GM12892 (cell line): ENCODE data around the gene SLC49A4.

Source experiments
- DNase-seq: peaks from one replicate; pipeline ENCODE4 v3.0.0; 2011; ENCODE audit not compliant: insufficient read length
- FAIRE-seq: peaks from 2 replicates; lab custom pipeline; 2011; peaks lifted over from hg19 to GRCh38; lab: Jason Lieb, UNC
- POLR2A ChIP-seq: IDR thresholded peaks from 2 replicates; pipeline ENCODE4 v1.6.1; 2011; ENCODE audit warnings: low read depth, low read length, control low read depth
- POLR2AphosphoS5 ChIP-seq: IDR thresholded peaks from 2 replicates; pipeline ENCODE4 v1.6.1; 2011; ENCODE audit warnings: low read depth, low read length, control low read depth
- TAF1 ChIP-seq: IDR thresholded peaks from 2 replicates; pipeline ENCODE4 v1.6.1; 2011; ENCODE audit warnings: low read depth, mild to moderate bottlenecking, control low read depth, low read length, borderline replicate concordance

The SLC49A4 gene

DNA sequence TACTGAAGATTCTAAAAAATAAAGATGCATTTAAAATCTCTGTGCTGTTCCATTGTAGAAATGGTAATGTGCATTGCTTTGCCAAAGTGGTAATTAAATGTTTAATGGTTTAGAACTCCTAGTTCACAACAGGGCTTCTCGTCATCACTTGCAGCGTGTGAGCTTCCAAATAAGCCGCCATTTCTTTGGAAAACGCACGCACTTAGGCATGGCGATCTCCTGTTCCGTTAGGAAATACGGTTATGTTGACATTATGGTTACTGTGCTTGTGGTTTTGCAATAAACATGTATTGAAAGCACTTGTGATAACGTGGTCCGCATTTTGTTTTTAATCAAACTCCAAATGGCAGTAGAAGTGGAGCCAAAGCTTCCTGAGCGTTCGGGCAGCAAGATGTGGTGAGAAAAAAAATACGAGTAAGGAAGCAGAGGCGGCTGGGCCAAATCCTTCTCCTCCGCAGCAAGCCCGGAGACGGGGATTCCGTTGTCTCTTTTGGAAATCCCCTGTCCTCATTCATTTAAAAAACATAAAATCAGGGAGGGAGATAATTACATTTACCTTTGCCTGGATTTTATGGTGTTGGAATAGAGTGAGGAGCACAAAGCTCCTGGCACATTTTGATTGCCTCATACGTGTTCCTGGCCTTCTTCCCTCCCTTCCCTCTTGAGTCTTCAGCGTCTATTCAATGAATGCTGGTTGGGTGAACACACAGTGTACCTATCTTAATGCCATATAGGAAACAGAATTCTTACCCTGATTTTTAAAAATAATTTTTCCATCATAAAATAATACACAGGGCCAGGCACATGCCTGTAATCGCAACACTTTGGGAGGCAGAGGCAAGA, 97.5 kb downstream of the SLC49A4 start:
- TF ChIP-seq TAF1 = no peak
- TF ChIP-seq POLR2AphosphoS5 = no peak
- no peak for TF ChIP-seq POLR2A
- FAIRE-seq (no peak), DNase-seq (no peak)

GRCh38 chr3:122893282-122893681, 98.4 kb downstream of the SLC49A4 start:
- TF ChIP-seq POLR2A (no peak), POLR2AphosphoS5 (no peak), TAF1 (no peak)
- peak; percentile 53 for FAIRE-seq
- DNase-seq = no peak

DNA sequence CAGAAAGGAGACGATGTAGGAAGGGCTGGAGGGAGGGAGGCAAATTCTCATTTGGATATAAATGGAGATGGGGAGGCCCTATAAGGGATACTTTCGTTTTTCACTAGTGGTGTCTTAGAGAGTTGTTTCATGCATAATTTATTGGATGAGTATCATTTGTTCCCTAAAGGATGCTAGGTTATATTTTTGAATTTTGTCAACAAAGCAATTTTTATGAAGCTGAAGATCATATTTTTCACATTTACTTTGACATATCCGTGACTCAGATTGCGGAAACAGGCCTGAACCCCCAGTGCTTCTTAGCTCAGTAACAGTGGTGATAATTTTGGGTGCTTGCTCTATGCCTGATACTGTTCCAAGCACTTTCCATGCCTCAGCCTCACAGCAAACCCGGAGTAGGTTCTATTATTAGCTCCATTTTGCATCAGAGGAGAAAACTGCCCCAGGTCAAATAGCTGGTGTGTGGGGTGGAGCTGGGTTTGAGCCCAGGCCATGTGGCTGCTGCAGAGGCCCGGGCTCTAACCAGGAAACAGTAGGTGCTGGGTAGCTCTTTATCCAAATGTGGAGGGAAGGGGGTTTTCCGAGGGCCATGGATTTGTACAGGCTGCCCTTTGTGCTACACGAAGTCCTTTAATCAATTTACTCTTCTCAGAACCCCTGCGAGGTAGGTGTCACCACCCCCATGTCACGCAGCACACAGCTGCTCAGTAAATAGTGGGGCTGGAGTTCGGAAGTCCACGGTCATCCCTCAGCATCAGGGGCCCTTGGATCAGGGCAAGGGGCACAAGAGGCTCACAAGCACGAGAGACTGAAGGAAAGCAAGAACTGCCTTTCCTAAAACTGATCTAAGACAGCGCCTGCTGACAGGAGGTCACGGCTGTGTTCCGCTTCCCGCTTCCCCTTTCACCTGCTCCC, 99.1 kb downstream of the SLC49A4 start:
- FAIRE-seq (no peak), DNase-seq (no peak)
- no peak for TF ChIP-seq POLR2AphosphoS5
- no peak for TF ChIP-seq TAF1
- no peak for TF ChIP-seq POLR2A

- FAIRE-seq = no peak
- DNase-seq = no peak
- no peak for TF ChIP-seq POLR2AphosphoS5
- TF ChIP-seq TAF1 = no peak
- TF ChIP-seq POLR2A = no peak
Measured at GRCh38 chr3:122898298-122898697, 103.4 kb downstream of the SLC49A4 start.

GRCh38 chr3:122902326-122902725, 107.5 kb downstream of the SLC49A4 start:
- DNase-seq (no peak), FAIRE-seq (no peak)
- TF ChIP-seq TAF1 (no peak), POLR2A (no peak), POLR2AphosphoS5 (no peak)

DNA sequence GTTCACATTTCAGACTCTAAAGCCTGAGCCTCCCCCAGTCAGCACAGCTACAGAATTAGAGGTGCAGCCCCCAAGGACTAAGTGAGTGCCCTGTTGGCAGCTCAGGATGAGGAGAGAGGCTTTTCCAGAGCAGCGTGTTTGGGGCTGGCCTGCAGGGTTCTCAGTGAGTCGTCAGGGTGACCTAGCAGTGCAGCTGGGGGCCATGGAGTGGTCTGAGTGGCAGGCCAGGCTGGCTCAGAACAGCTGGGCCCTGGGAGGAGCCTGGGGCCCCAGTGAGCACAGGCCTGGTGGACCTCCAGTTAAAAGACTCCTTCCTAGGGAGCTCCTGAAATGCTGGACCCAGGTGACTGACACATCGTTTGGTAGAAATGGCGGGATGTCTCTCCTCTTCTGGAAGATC, 108.3 kb downstream of the SLC49A4 start:
- TF ChIP-seq TAF1 (no peak), POLR2AphosphoS5 (no peak), POLR2A (no peak)
- FAIRE-seq = no peak
- DNase-seq = no peak

GRCh38 chr3:122907471-122907870, 112.6 kb downstream of the SLC49A4 start:
- FAIRE-seq (no peak), DNase-seq (no peak)
- TF ChIP-seq POLR2AphosphoS5 (no peak), POLR2A (no peak), TAF1 (no peak)

DNA sequence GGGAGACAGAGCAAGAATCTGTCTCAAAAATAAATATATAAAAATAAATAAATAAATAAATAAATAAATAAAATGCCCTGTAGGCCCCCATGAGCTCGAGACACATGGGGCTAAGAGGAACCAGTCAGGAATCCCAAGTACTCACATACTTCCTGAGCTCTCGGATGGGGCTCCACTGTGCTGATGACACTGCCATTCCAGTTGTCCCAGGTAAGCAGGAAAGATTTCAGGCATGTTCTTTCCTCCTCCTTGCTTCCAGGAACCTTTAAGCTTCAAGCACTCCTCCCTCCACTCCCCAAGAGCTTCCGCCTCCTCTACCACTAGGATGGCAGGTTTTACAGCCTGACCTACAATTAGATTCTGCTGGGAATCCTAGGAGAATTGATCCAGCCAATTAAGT, 113.4 kb downstream of the SLC49A4 start:
- FAIRE-seq (no peak), DNase-seq (no peak)
- TF ChIP-seq POLR2A (no peak), POLR2AphosphoS5 (no peak), TAF1 (no peak)

DNA sequence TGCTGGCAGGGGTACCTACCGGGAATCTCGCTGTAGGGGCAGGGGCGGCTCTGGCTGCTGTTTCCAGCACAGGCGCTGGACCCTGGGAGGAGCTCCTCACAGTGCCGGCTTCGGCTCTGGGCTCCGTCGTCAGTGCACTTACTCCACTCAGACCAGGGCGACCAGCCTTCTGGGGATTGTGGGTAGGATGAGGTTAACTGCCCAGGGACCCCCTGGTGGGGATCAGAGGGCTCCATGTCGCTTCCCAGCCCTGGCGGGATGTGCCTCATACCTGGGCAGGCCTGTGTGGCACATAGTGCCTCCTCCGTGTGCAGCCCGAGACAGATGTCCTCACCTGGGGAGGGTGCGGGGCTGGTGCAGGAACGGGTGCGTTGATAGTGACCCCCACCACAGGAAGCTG, 117.0 kb downstream of the SLC49A4 start:
- no peak for FAIRE-seq
- TF ChIP-seq POLR2A (no peak), TAF1 (no peak), POLR2AphosphoS5 (no peak)
- DNase-seq = no peak

DNA sequence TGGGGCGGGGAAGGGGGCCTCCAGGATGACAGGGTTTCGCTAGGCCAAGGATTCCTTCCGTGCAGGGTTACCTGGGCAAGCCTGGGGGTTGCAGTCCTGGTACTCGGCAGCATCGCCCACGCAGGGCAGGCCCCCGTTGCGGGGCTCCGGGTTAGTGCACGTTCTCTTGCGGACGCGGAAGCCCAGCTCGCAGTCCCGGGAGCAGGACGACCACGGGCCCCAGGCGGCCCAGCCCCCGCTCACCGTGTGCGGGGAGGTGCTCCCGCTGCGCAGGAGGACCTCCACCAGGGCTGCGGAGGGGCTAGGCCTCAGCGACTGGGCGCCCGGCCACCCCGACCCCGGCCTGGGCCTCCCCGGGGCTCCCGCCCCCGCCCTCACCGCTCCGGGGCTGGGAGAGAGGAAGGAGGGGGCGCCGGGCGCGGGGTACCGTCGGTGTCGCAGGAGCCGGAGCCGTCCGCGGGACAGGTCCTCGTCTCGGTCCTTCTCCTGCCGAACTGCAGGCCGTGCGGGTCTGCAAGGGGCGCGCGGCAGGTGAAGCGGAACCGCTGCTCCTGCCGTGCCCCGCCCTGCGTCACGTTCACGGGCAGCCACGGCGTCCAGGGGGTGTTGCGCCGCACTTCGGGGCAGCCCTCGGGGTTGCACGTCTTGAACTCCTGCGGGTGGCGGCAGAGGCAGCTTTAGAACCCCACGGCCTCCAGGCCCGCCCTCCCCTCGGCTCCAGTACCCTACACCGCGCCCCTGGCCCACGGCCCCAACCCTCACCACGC, 118.1 kb downstream of the SLC49A4 start:
- FAIRE-seq (no peak), DNase-seq (no peak)
- no peak for TF ChIP-seq POLR2A

GRCh38 chr3:122913539-122914100, 118.8 kb downstream of the SLC49A4 start:
- no peak for FAIRE-seq

More at GRCh38 chr3:122913539-122914100, 118.8 kb downstream of the SLC49A4 start:
- no peak for DNase-seq
- TF ChIP-seq TAF1 (no peak), POLR2A (no peak), POLR2AphosphoS5 (no peak)
